Vagina (tissue), 2 donors: ENCODE measurements around the gene WSCD1. TPM values are rescaled to one million over a fixed set of nuclear protein-coding genes. Genes with fewer than 3 reads are reported as not detected.

Source experiments
- DNase-seq, 2 donors: peaks; one replicate each; pipeline ENCODE4 v3.0.0-alpha.2; 2017; ENCODE audit errors: extremely low spot score in 2 of 2
- H3K27ac ChIP-seq: fragments of 200-600 bp; sonication (generic); one replicate; pipeline ENCODE4 v1.5.1; 2019
- H3K27me3 ChIP-seq: fragments of 200-600 bp; sonication (generic); one replicate; pipeline ENCODE4 v1.5.1; 2019
- H3K36me3 ChIP-seq, 2 donors: fragments of 200-600 bp; sonication (generic); one replicate each; pipeline ENCODE4 v1.5.1; 2017 to 2019
- H3K4me1 ChIP-seq: fragments of 200-600 bp; sonication (generic); one replicate; pipeline ENCODE4 v1.5.1; 2019
- H3K4me3 ChIP-seq, 2 donors: fragments of 200-600 bp; sonication (generic); 1 replicate in 1 of 2; 2 replicates in 1 of 2; pipeline ENCODE4 v1.5.1; 2016 to 2019
- H3K9me3 ChIP-seq: fragments of 200-600 bp; sonication (generic); one replicate; pipeline ENCODE4 v1.5.1; 2019
- POLR2A ChIP-seq, 2 donors: fragments of 450-650 bp; IDR thresholded peaks; one replicate each; pipeline ENCODE4 v1.6.1; 2017; ENCODE audit warnings: antibody characterized with exemption in 2 of 2, mild to moderate bottlenecking in 2 of 2, moderate library complexity in 2 of 2
- POLR2AphosphoS5 ChIP-seq, 2 donors: sonication (generic); formaldehyde crosslinking; IDR thresholded peaks; one replicate each; pipeline ENCODE4 v1.9.0; 2017; ENCODE audit warnings: antibody characterized with exemption in 2 of 2, mild to moderate bottlenecking in 2 of 2, low read depth in 1 of 2; ENCODE audit not compliant: insufficient read depth in 1 of 2
- intact Hi-C: fragments of 100-400 bp; cut with DNase I; formaldehyde crosslinking; loops from one replicate; pipeline ENCODE4 v1.15.1; 2023
- total RNA-seq: library from RNA; depleted of rRNA; stranded (reverse); fragments of >200 nt; gene quantifications from one replicate; pipeline ENCODE4 v1.2.3, GENCODE V29; 2016
- TF ChIP-seq, protein P1 (sequence below), 3 experiments: fragments of 450-650 bp in 2 of 3; fragments of 200-600 bp in 1 of 3; sonication (generic) in 1 of 3; IDR thresholded peaks; one replicate each; pipeline ENCODE4 v1.5.1; 2017 to 2019; ENCODE audit warnings: antibody characterized with exemption in 3 of 3, mild to moderate bottlenecking in 2 of 3, moderate library complexity in 2 of 3

The WSCD1 gene
- total RNA-seq, 1 donor from 2014 or later, result 2.0 TPM

GRCh38 chr17:6065351-6065750, 4.8 kb upstream of the WSCD1 start:
- H3K9me3 ChIP-seq, result no peaks in the 10 kb centered on the region
- H3K27me3 ChIP-seq, result no peaks in the 10 kb centered on the region

GRCh38 chr17:6066183-6066948, 3.8 kb upstream of the WSCD1 start:
- H3K4me1 ChIP-seq, result peaks cover 7% of the 10 kb centered on the region
- H3K9me3 ChIP-seq, result no peaks in the 10 kb centered on the region
- H3K27ac ChIP-seq, result no peak overlapping the region
- H3K36me3 ChIP-seq, result no peaks in the 10 kb centered on the region
- intact Hi-C loops, result no loop called here
- no peak overlapping the region for H3K4me3 ChIP-seq
- TF ChIP-seq, protein P1, sequence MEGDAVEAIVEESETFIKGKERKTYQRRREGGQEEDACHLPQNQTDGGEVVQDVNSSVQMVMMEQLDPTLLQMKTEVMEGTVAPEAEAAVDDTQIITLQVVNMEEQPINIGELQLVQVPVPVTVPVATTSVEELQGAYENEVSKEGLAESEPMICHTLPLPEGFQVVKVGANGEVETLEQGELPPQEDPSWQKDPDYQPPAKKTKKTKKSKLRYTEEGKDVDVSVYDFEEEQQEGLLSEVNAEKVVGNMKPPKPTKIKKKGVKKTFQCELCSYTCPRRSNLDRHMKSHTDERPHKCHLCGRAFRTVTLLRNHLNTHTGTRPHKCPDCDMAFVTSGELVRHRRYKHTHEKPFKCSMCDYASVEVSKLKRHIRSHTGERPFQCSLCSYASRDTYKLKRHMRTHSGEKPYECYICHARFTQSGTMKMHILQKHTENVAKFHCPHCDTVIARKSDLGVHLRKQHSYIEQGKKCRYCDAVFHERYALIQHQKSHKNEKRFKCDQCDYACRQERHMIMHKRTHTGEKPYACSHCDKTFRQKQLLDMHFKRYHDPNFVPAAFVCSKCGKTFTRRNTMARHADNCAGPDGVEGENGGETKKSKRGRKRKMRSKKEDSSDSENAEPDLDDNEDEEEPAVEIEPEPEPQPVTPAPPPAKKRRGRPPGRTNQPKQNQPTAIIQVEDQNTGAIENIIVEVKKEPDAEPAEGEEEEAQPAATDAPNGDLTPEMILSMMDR (IDR thresholded peaks at IDR 0.05), result no peak
- TF ChIP-seq POLR2A (IDR thresholded peaks at IDR 0.05), result no peak
- no peak for TF ChIP-seq POLR2AphosphoS5 (IDR thresholded peaks at IDR 0.05; ENCODE audit: insufficient read depth in 1 of 2, low read depth in 1 of 2)
- no peak for DNase-seq
- no peaks in the 10 kb centered on the region for H3K27me3 ChIP-seq

More at GRCh38 chr17:6065351-6065750, 4.8 kb upstream of the WSCD1 start:
- Histone ChIP-seq H3K36me3 (no peaks in the 10 kb centered on the region), H3K4me1 (no peaks in the 10 kb centered on the region), H3K4me3 (no peak overlapping the region), H3K27ac (no peak overlapping the region)
- TF ChIP-seq POLR2AphosphoS5 (IDR thresholded peaks at IDR 0.05; ENCODE audit: insufficient read depth in 1 of 2, low read depth in 1 of 2) (no peak), POLR2A (IDR thresholded peaks at IDR 0.05) (no peak)
- TF ChIP-seq, protein P1 (IDR thresholded peaks at IDR 0.05), result no peak
- intact Hi-C loops, result no loop called here
- no peak for DNase-seq

GRCh38 chr17:6067060-6067459, 3.1 kb upstream of the WSCD1 start:
- no peak overlapping the region for H3K27ac ChIP-seq
- DNase-seq, result no peak
- no peak overlapping the region for H3K4me3 ChIP-seq
- peaks cover 10% of the 10 kb centered on the region for H3K4me1 ChIP-seq
- no peaks in the 10 kb centered on the region for H3K36me3 ChIP-seq
- intact Hi-C loops, result no loop called here
- no peaks in the 10 kb centered on the region for H3K9me3 ChIP-seq
- TF ChIP-seq, protein P1 (IDR thresholded peaks at IDR 0.05), result no peak
- no peak for TF ChIP-seq POLR2AphosphoS5 (IDR thresholded peaks at IDR 0.05; ENCODE audit: insufficient read depth in 1 of 2, low read depth in 1 of 2)
- no peak for TF ChIP-seq POLR2A (IDR thresholded peaks at IDR 0.05)
- H3K27me3 ChIP-seq, result no peaks in the 10 kb centered on the region

- TF ChIP-seq POLR2AphosphoS5 (IDR thresholded peaks at IDR 0.05; ENCODE audit: insufficient read depth in 1 of 2, low read depth in 1 of 2) (no peak), POLR2A (IDR thresholded peaks at IDR 0.05) (no peak)
- TF ChIP-seq, protein P1 (IDR thresholded peaks at IDR 0.05), result no peak
- intact Hi-C loops, result no loop called here
- H3K4me3 ChIP-seq, result peak overlapping the region; percentile 43 to 56
- H3K36me3 ChIP-seq, result no peaks in the 10 kb centered on the region
- no peaks in the 10 kb centered on the region for H3K27me3 ChIP-seq
- no peaks in the 10 kb centered on the region for H3K9me3 ChIP-seq
- DNase-seq, result no peak
- peaks cover 10% of the 10 kb centered on the region for H3K4me1 ChIP-seq
- no peak overlapping the region for H3K27ac ChIP-seq
These were observed 292 bp downstream of the WSCD1 start for GRCh38 chr17:6070430-6070912.

DNA sequence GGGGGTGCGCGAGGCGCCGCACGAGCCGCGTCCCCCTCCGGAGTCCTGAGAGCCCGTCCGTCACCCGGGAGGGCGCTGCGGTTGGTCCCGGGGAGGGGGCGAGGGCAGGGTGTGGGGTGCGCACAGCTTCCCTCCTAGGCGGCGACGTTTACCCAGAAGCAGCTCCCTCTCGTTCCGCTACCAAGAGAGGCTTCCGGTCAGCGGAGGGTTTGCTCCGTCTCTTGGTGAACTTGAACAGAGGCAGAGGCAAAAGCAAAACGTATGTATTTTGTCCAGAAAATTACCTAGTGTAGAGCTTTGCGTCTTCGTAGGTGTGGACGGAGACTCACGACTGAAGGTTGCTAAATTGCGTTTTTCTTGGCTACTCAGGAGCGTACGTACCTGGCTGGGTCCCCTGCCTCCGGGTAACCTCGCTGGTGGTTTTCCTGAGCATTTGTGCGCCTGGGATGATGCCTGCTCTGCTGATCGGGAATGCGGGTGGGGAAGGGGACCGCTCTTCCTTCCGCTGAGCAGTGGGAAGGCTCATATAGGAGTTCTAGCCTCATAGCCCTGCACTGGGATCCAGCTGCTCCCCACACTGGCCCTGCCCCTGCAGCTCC, 833 bp downstream of the WSCD1 start:
- TF ChIP-seq, protein P1 (IDR thresholded peaks at IDR 0.05), result no peak
- no peak for TF ChIP-seq POLR2AphosphoS5 (IDR thresholded peaks at IDR 0.05; ENCODE audit: insufficient read depth in 1 of 2, low read depth in 1 of 2)
- no peak for TF ChIP-seq POLR2A (IDR thresholded peaks at IDR 0.05)
- intact Hi-C loops, result no loop called here
- Histone ChIP-seq H3K27me3 (no peaks in the 10 kb centered on the region), H3K4me1 (peaks cover 10% of the 10 kb centered on the region), H3K27ac (no peak overlapping the region), H3K9me3 (no peaks in the 10 kb centered on the region), H3K36me3 (no peaks in the 10 kb centered on the region), H3K4me3 (peak overlapping the region; percentile 43 to 56)
- DNase-seq, result no peak
